ENCODE data around the gene LYRM7.

Gene LYRM7

GRCh38 chr5:131226899-131227298 lies 56.2 kb downstream of the LYRM7 start:
- TF ChIP-seq CTCF (IDR thresholded peaks at IDR 0.05; ENCODE audit: low read depth, low read length): no peak

GRCh38 chr5:131228646-131229045 lies 57.9 kb downstream of the LYRM7 start:
- no peak for TF ChIP-seq CTCF (IDR thresholded peaks at IDR 0.05; ENCODE audit: low read depth, low read length)
- H3K4me3 ChIP-seq (ENCODE audit: low read depth, low read length): no peak overlapping the region

More at GRCh38 chr5:131226899-131227298, 56.2 kb downstream of the LYRM7 start:
- H3K4me3 ChIP-seq (ENCODE audit: low read depth, low read length): no peak overlapping the region

GRCh38 chr5:131229623-131230022 lies 58.9 kb downstream of the LYRM7 start:
- H3K4me3 ChIP-seq (ENCODE audit: low read depth, low read length): no peak overlapping the region
- TF ChIP-seq CTCF (IDR thresholded peaks at IDR 0.05; ENCODE audit: low read depth, low read length): no peak

GRCh38 chr5:131230406-131230805 lies 59.7 kb downstream of the LYRM7 start:
- H3K4me3 ChIP-seq (ENCODE audit: low read depth, low read length): no peak overlapping the region
- no peak for TF ChIP-seq CTCF (IDR thresholded peaks at IDR 0.05; ENCODE audit: low read depth, low read length)

- no peak overlapping the region for H3K4me3 ChIP-seq (ENCODE audit: low read depth, low read length)
- no peak for TF ChIP-seq CTCF (IDR thresholded peaks at IDR 0.05; ENCODE audit: low read depth, low read length)
Measured at GRCh38 chr5:131239686-131240085, 68.9 kb downstream of the LYRM7 start.

- TF ChIP-seq CTCF (IDR thresholded peaks at IDR 0.05; ENCODE audit: low read depth, low read length): no peak
- H3K4me3 ChIP-seq (ENCODE audit: low read depth, low read length): no peak overlapping the region
Measured at GRCh38 chr5:131242728-131243255, 72.0 kb downstream of the LYRM7 start.

GRCh38 chr5:131245312-131245711 lies 74.6 kb downstream of the LYRM7 start:
- no peak for TF ChIP-seq CTCF (IDR thresholded peaks at IDR 0.05; ENCODE audit: low read depth, low read length)
- no peak overlapping the region for H3K4me3 ChIP-seq (ENCODE audit: low read depth, low read length)

Measured in WI38 (cell line).